ENCODE data around the gene CSK. TPM values are rescaled to one million over a fixed set of nuclear protein-coding genes. Genes with fewer than 3 reads are reported as not detected.

CSK gene
- total and polyA plus RNA-seq, 4 donors, result 6.9 to 41.7 (median 24.1) TPM

DNA sequence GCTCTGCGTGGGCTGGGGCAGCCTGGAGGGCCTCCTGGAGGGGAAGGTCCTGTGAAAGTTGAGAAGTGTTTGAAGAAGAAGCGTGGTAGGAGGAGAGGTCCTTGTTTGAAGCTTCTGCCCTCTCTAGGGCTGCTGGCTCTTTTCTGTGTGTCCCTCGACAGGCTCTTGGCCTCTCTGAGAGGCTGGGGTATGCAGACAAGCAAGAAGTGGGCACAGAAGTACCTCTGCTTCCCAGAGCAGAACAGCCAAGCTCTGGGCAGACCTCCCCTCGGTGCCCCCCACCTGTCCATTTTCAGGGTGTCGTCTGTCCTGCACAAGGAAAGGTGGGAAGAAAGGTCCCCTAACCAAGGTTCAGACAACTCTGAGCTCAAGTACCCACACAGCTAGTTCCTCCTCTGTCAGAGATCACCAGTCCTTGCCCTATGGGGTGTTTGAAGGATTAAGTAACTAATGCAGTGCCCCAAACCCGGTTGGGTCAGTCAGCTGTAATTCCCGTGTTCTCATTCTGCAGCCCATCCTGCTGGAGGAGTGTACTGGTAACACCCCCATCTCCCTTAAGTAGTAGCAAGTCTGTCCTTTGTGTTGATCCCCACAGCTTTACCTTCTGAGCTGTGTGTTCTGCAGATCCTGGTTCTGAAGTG is 6.3 kb downstream of the CSK start:
- H3K4me3 ChIP-seq (ENCODE audit: low read depth in 1 of 3, low read length in 3 of 3), result no peak overlapping the region
- no peak for TF ChIP-seq RXRA (IDR thresholded peaks at IDR 0.05)
- no peak for TF ChIP-seq TAF1 (conservative IDR thresholded peaks at IDR 0.05)
- TF ChIP-seq SP1 (IDR thresholded peaks at IDR 0.05), result no peak
- no peak for TF ChIP-seq HNF4A (conservative IDR thresholded peaks at IDR 0.05)
- TF ChIP-seq FOXA1 (IDR thresholded peaks at IDR 0.05), result no peak
- no peak for TF ChIP-seq YY1 (IDR thresholded peaks at IDR 0.05)
- no peak for TF ChIP-seq EGR1 (IDR thresholded peaks at IDR 0.05; ENCODE audit: low read depth in 2 of 2)
- TF ChIP-seq GABPA (IDR thresholded peaks at IDR 0.05 in 1 of 2, conservative IDR thresholded peaks at IDR 0.05 in 1 of 2), result no peak
- TF ChIP-seq, protein P1, sequence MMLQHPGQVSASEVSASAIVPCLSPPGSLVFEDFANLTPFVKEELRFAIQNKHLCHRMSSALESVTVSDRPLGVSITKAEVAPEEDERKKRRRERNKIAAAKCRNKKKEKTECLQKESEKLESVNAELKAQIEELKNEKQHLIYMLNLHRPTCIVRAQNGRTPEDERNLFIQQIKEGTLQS (IDR thresholded peaks at IDR 0.05), result no peak
- TF ChIP-seq RAD21 (IDR thresholded peaks at IDR 0.05), result no peak
- no peak for TF ChIP-seq FOXA2 (IDR thresholded peaks at IDR 0.05)
- H3K36me3 ChIP-seq (ENCODE audit: control insufficient read depth in 4 of 4, insufficient read depth in 3 of 4, low read depth in 1 of 4, low read length in 3 of 4), result no peaks in the 10 kb centered on the region
- peak overlapping the region in 1 of 2 donors; percentile 8 for H3K9ac ChIP-seq (ENCODE audit: low read depth in 1 of 2, low read length in 2 of 2)
- 55% methylated on average over 7 of the region's 7 CpGs for WGBS
- peak overlapping the region; percentile 48 to 49 for H3K27ac ChIP-seq (ENCODE audit: low read depth in 1 of 2, low read length in 2 of 2)
- no peak for DNase-seq (ENCODE audit: low spot score)
- no peaks in the 10 kb centered on the region for H3K9me3 ChIP-seq (ENCODE audit: control insufficient read depth in 4 of 4, low read length in 3 of 4)
- no peaks in the 10 kb centered on the region for H3K27me3 ChIP-seq (ENCODE audit: control insufficient read depth in 4 of 4, insufficient read depth in 4 of 4, low read length in 3 of 4)
- H3K4me1 ChIP-seq (ENCODE audit: control insufficient read depth in 4 of 4, insufficient read depth in 4 of 4, low read length in 3 of 4), result peaks cover 18 to 87% (median 58%) of the 10 kb centered on the region in 4 donors

DNA sequence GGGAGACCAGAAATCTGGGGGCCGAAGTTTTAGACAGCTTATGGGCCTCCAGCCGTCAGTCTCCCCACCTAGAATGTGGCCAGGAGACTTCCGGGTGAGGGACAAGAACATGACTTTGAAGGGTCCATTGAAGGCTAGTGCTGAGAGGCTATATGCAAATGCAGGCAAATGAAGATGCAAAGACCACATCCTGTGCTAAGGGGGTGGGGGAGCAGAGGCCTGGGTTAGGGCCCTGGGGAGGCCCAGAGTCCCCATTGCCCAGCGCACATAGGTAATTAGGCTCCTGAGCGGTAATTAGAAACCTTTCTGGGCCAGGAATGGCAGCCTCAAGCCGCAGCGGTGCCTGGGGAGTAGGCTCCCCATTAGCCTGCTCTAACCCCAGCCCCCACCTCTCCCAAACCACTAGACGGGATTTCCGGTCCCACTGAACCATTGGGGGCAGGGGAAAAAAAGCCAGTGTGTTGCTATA is 6.8 kb downstream of the CSK start:
- H3K9ac ChIP-seq (ENCODE audit: low read depth in 1 of 2, low read length in 2 of 2), result peak overlapping the region in 1 of 2 donors; percentile 8
- H3K9me3 ChIP-seq (ENCODE audit: control insufficient read depth in 4 of 4, low read length in 3 of 4), result no peaks in the 10 kb centered on the region
- DNase-seq (ENCODE audit: low spot score), result no peak
- no peaks in the 10 kb centered on the region for H3K27me3 ChIP-seq (ENCODE audit: control insufficient read depth in 4 of 4, insufficient read depth in 4 of 4, low read length in 3 of 4)
- H3K27ac ChIP-seq (ENCODE audit: low read depth in 1 of 2, low read length in 2 of 2), result peak overlapping the region; percentile 48 to 49
- TF ChIP-seq GABPA (IDR thresholded peaks at IDR 0.05 in 1 of 2, conservative IDR thresholded peaks at IDR 0.05 in 1 of 2) (no peak), EGR1 (IDR thresholded peaks at IDR 0.05; ENCODE audit: low read depth in 2 of 2) (no peak), TAF1 (conservative IDR thresholded peaks at IDR 0.05) (no peak), FOXA1 (IDR thresholded peaks at IDR 0.05) (no peak), JUND (IDR thresholded peaks at IDR 0.05) (no peak), NR2F2 (IDR thresholded peaks at IDR 0.05) (no peak), RXRA (IDR thresholded peaks at IDR 0.05) (no peak), YY1 (IDR thresholded peaks at IDR 0.05) (no peak), HNF4G (IDR thresholded peaks at IDR 0.05) (no peak), FOXA2 (IDR thresholded peaks at IDR 0.05) (no peak), SP1 (IDR thresholded peaks at IDR 0.05) (no peak), RAD21 (IDR thresholded peaks at IDR 0.05) (no peak)
- TF ChIP-seq, protein P1 (IDR thresholded peaks at IDR 0.05), result no peak
- TF ChIP-seq, protein P2, sequence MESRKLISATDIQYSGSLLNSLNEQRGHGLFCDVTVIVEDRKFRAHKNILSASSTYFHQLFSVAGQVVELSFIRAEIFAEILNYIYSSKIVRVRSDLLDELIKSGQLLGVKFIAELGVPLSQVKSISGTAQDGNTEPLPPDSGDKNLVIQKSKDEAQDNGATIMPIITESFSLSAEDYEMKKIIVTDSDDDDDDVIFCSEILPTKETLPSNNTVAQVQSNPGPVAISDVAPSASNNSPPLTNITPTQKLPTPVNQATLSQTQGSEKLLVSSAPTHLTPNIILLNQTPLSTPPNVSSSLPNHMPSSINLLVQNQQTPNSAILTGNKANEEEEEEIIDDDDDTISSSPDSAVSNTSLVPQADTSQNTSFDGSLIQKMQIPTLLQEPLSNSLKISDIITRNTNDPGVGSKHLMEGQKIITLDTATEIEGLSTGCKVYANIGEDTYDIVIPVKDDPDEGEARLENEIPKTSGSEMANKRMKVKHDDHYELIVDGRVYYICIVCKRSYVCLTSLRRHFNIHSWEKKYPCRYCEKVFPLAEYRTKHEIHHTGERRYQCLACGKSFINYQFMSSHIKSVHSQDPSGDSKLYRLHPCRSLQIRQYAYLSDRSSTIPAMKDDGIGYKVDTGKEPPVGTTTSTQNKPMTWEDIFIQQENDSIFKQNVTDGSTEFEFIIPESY (IDR thresholded peaks at IDR 0.05), result no peak
- TF ChIP-seq, protein P3, sequence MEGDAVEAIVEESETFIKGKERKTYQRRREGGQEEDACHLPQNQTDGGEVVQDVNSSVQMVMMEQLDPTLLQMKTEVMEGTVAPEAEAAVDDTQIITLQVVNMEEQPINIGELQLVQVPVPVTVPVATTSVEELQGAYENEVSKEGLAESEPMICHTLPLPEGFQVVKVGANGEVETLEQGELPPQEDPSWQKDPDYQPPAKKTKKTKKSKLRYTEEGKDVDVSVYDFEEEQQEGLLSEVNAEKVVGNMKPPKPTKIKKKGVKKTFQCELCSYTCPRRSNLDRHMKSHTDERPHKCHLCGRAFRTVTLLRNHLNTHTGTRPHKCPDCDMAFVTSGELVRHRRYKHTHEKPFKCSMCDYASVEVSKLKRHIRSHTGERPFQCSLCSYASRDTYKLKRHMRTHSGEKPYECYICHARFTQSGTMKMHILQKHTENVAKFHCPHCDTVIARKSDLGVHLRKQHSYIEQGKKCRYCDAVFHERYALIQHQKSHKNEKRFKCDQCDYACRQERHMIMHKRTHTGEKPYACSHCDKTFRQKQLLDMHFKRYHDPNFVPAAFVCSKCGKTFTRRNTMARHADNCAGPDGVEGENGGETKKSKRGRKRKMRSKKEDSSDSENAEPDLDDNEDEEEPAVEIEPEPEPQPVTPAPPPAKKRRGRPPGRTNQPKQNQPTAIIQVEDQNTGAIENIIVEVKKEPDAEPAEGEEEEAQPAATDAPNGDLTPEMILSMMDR (IDR thresholded peaks at IDR 0.05; ENCODE audit: low read depth, low read length, missing input control), result no peak
- TF ChIP-seq, protein P4, sequence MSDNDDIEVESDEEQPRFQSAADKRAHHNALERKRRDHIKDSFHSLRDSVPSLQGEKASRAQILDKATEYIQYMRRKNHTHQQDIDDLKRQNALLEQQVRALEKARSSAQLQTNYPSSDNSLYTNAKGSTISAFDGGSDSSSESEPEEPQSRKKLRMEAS (IDR thresholded peaks at IDR 0.05), result no peak
- TF ChIP-seq, protein P5, sequence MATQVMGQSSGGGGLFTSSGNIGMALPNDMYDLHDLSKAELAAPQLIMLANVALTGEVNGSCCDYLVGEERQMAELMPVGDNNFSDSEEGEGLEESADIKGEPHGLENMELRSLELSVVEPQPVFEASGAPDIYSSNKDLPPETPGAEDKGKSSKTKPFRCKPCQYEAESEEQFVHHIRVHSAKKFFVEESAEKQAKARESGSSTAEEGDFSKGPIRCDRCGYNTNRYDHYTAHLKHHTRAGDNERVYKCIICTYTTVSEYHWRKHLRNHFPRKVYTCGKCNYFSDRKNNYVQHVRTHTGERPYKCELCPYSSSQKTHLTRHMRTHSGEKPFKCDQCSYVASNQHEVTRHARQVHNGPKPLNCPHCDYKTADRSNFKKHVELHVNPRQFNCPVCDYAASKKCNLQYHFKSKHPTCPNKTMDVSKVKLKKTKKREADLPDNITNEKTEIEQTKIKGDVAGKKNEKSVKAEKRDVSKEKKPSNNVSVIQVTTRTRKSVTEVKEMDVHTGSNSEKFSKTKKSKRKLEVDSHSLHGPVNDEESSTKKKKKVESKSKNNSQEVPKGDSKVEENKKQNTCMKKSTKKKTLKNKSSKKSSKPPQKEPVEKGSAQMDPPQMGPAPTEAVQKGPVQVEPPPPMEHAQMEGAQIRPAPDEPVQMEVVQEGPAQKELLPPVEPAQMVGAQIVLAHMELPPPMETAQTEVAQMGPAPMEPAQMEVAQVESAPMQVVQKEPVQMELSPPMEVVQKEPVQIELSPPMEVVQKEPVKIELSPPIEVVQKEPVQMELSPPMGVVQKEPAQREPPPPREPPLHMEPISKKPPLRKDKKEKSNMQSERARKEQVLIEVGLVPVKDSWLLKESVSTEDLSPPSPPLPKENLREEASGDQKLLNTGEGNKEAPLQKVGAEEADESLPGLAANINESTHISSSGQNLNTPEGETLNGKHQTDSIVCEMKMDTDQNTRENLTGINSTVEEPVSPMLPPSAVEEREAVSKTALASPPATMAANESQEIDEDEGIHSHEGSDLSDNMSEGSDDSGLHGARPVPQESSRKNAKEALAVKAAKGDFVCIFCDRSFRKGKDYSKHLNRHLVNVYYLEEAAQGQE (IDR thresholded peaks at IDR 0.05), result no peak
- no peak overlapping the region for H3K4me3 ChIP-seq (ENCODE audit: low read depth in 1 of 3, low read length in 3 of 3)
- no peaks in the 10 kb centered on the region for H3K36me3 ChIP-seq (ENCODE audit: control insufficient read depth in 4 of 4, insufficient read depth in 3 of 4, low read depth in 1 of 4, low read length in 3 of 4)
- peaks cover 18 to 83% (median 55%) of the 10 kb centered on the region in 4 donors for H3K4me1 ChIP-seq (ENCODE audit: control insufficient read depth in 4 of 4, insufficient read depth in 4 of 4, low read length in 3 of 4)
- WGBS, result 63% methylated on average over 9 of the region's 9 CpGs
